Endothelial cell of umbilical vein (primary cell): ENCODE measurements around the gene NPHS1. TPM values are rescaled to one million over a fixed set of nuclear protein-coding genes. Genes with fewer than 3 reads are reported as not detected.
"Not testable (repeated sequence)": the region's sequence is repeated elsewhere in the genome, so short reads cannot be mapped to it uniquely, and the experiment has no call there.

Source experiments
- BruUV-seq: library from RNA; stranded (reverse); fragments of 400-500 nt; replicated peaks from 2 replicates; lab custom pipeline; 2021; lab: Mats Ljungman, UMichigan
- CTCF ChIA-PET: fragments of 300-600, 350-600 bp; sonication (Branson Sonifier 250); formaldehyde crosslinking; loops from one replicate; lab custom pipeline; 2021; ENCODE audit warnings: antibody characterized with exemption, inconsistent platforms; lab: Charles Lee
- POLR2A ChIA-PET: fragments of 300-600, 350-600 bp; sonication (Branson Sonifier 250); formaldehyde crosslinking; loops from one replicate; lab custom pipeline; 2021; ENCODE audit warnings: antibody characterized with exemption, inconsistent platforms; lab: Charles Lee
- DNase-seq: peaks from one replicate; pipeline ENCODE4 v3.0.0-alpha.2; 2011; ENCODE audit warnings: low read depth, low spot score
- FAIRE-seq: peaks from 2 replicates; lab custom pipeline; 2011; peaks lifted over from hg19 to GRCh38; lab: Jason Lieb, UNC
- H2AFZ ChIP-seq: 2 replicates; pipeline ENCODE4 v1.6.0; 2012; ENCODE audit warnings: low read depth, low read length, control low read depth, inconsistent platforms
- H3K27ac ChIP-seq: 2 replicates; pipeline ENCODE4 v1.5.1; 2011; ENCODE audit warnings: low read depth, mild to moderate bottlenecking, control low read depth, low read length, moderate library complexity; ENCODE audit not compliant: insufficient read depth
- H3K27me3 ChIP-seq, 2 experiments: 2 replicates each; pipeline versions ENCODE4 v1.6.0 to v1.6.1; 2011; ENCODE audit warnings: low read length in 2 of 2, mixed read lengths in 1 of 2; ENCODE audit not compliant: control insufficient read depth in 2 of 2, insufficient read depth in 2 of 2
- H3K36me3 ChIP-seq, 2 experiments: 2 replicates in 1 of 2; 3 replicates in 1 of 2; pipeline ENCODE4 v1.5.1; 2011; ENCODE audit warnings: low read length in 2 of 2, mild to moderate bottlenecking in 1 of 2, moderate library complexity in 1 of 2; ENCODE audit not compliant: control insufficient read depth in 2 of 2, insufficient read depth in 2 of 2; ENCODE audit errors: extremely low read depth in 1 of 2
- H3K4me1 ChIP-seq: 3 replicates; pipeline ENCODE4 v1.5.1; 2011; ENCODE audit warnings: mild to moderate bottlenecking, low read length; ENCODE audit not compliant: control insufficient read depth, insufficient read depth; ENCODE audit errors: extremely low read depth
- H3K4me2 ChIP-seq: 2 replicates; pipeline ENCODE4 v1.6.1; 2011; ENCODE audit warnings: low read length, control low read depth, mixed read lengths; ENCODE audit not compliant: insufficient read depth
- H3K4me3 ChIP-seq, 3 experiments: fragments of 200-600 bp in 1 of 3; sonication (generic), shearing (Covaris generic) in 1 of 3; replicated peaks in 1 of 3; 2 replicates each; pipeline ENCODE4 v1.5.1; 2011 to 2016; ENCODE audit warnings: control low read depth in 3 of 3, low read length in 3 of 3, mild to moderate bottlenecking in 2 of 3, inconsistent platforms in 1 of 3, low read depth in 1 of 3, moderate library complexity in 1 of 3; ENCODE audit not compliant: insufficient read depth in 1 of 3
- H3K79me2 ChIP-seq: 2 replicates; pipeline ENCODE4 v1.6.0; 2012; ENCODE audit warnings: low read length, inconsistent platforms; ENCODE audit not compliant: control insufficient read depth, insufficient read depth
- H3K9ac ChIP-seq: replicated peaks from 2 replicates; pipeline ENCODE3; 2011; ENCODE audit warnings: low read length, control low read depth; ENCODE audit not compliant: insufficient read depth; ENCODE audit errors: extremely low read depth
- H3K9me1 ChIP-seq: replicated peaks from 3 replicates; pipeline ENCODE4 v1.6.0; 2011; ENCODE audit warnings: mild to moderate bottlenecking, low read length; ENCODE audit not compliant: control insufficient read depth, insufficient read depth; ENCODE audit errors: extremely low read depth
- H3K9me3 ChIP-seq: replicated peaks from 2 replicates; pipeline ENCODE4 v1.5.1; 2012; ENCODE audit warnings: low read length, inconsistent platforms; ENCODE audit not compliant: control insufficient read depth, insufficient read depth
- H4K20me1 ChIP-seq: replicated peaks from 2 replicates; pipeline ENCODE3; 2011; ENCODE audit warnings: mild to moderate bottlenecking, low read length; ENCODE audit not compliant: control insufficient read depth, insufficient read depth; ENCODE audit errors: extremely low read depth
- EZH2 ChIP-seq: IDR thresholded peaks from 2 replicates; pipeline ENCODE4 v1.6.1; 2012; ENCODE audit warnings: borderline replicate concordance, low read depth, mild to moderate bottlenecking, moderate library complexity, low read length, inconsistent platforms; ENCODE audit not compliant: severe bottlenecking
- GATA2 ChIP-seq: IDR thresholded peaks from 2 replicates; pipeline ENCODE4 v1.7.0; 2011; ENCODE audit warnings: low read depth, mild to moderate bottlenecking, moderate library complexity, mixed read lengths, low read length; ENCODE audit not compliant: insufficient read length, insufficient read depth
- MAX ChIP-seq: IDR thresholded peaks from 2 replicates; pipeline ENCODE4 v1.6.1; 2011; ENCODE audit not compliant: insufficient read depth, insufficient read length
- POLR2A ChIP-seq: IDR thresholded peaks from 2 replicates; pipeline ENCODE4 v1.6.1; 2012; ENCODE audit warnings: low read depth, mild to moderate bottlenecking, control low read depth, low read length
- dilution Hi-C: fragments of 300-500 bp; cut with MboI; formaldehyde crosslinking; loops from one replicate; pipeline ENCODE4 v1.15.0; 2019; ENCODE audit warnings: low sequenced_read_pairs; ENCODE audit not compliant: extremely low pct_ligation_motif_present
- intact Hi-C: fragments of 100-400 bp; cut with micrococcal nuclease; formaldehyde crosslinking; loops from one replicate; pipeline ENCODE4 v1.10.0; 2022
- polyA plus RNA-seq, 4 experiments: library from polyadenylated mRNA; depleted of rRNA in 3 of 4; stranded (reverse) in 3 of 4; unstranded in 1 of 4; fragments of >200 nt; gene quantifications; 2 replicates each; pipeline versions ENCODE4 v1.2.1 to v1.2.3, GENCODE V29; 2011 to 2012; ENCODE audit warnings: missing spikeins in 1 of 4
- total RNA-seq: library from RNA; stranded (reverse); gene quantifications from 2 replicates; pipeline ENCODE4 v1.2.3, GENCODE V29; 2021

NPHS1 gene
- total and polyA plus RNA-seq, 2 donors (not counting 3 experiments of a cell fraction or from before 2014, with no cell fraction given): not detected

GRCh38 chr19:35797663-35798062, 54.6 kb downstream of the NPHS1 start:
- intact Hi-C loops: no loop called here
- Histone ChIP-seq H3K9ac (no peak overlapping the region), H3K4me1 (no peaks in the 10 kb centered on the region), H3K9me3 (no peaks in the 10 kb centered on the region), H4K20me1 (no peaks in the 10 kb centered on the region), H3K4me2 (no peak overlapping the region), H3K36me3 (no peaks in the 10 kb centered on the region), H3K27me3 (peaks cover 11 to 22% of the 10 kb centered on the region in 2 experiments), H3K27ac (no peak overlapping the region), H3K79me2 (no peaks in the 10 kb centered on the region), H2AFZ (peak overlapping the region; percentile 66), H3K9me1 (no peaks in the 10 kb centered on the region), H3K4me3 (no peak overlapping the region)
- CTCF ChIA-PET: interaction anchor here (1.3 to 1.5 kb wide), 2 partner anchors 22 to 31 kb away, joined by 3 to 5 read pairs; no protein-coding TSS in a partner anchor
- no peak for FAIRE-seq
- no TSS peak for BruUV-seq
- no peak for DNase-seq
- TF ChIP-seq EZH2: no peak
- TF ChIP-seq POLR2A: no peak
- no peak for TF ChIP-seq MAX
- TF ChIP-seq GATA2: no peak
- POLR2A ChIA-PET: no interaction called here
- dilution Hi-C loops: no loop called here

GRCh38 chr19:35796645-35797542, 55.4 kb downstream of the NPHS1 start:
- ChIA-PET POLR2A (no interaction called here), CTCF (no interaction called here)
- dilution Hi-C loops (no loop called here), intact Hi-C loops (no loop called here)
- DNase-seq (no peak), FAIRE-seq (no peak)
- H3K4me2 ChIP-seq: no peak overlapping the region
- no TSS peak for BruUV-seq
- H3K9me3 ChIP-seq: no peaks in the 10 kb centered on the region
- no peaks in the 10 kb centered on the region for H4K20me1 ChIP-seq
- no peaks in the 10 kb centered on the region for H3K79me2 ChIP-seq
- H3K4me3 ChIP-seq: no peak overlapping the region
- no peak overlapping the region for H3K9ac ChIP-seq
- TF ChIP-seq EZH2: no peak
- no peak for TF ChIP-seq POLR2A
- TF ChIP-seq MAX: no peak
- no peaks in the 10 kb centered on the region for H3K9me1 ChIP-seq
- peaks cover 11 to 22% of the 10 kb centered on the region in 2 experiments for H3K27me3 ChIP-seq
- no peaks in the 10 kb centered on the region for H3K4me1 ChIP-seq
- no peaks in the 10 kb centered on the region for H3K36me3 ChIP-seq
- no peak overlapping the region for H3K27ac ChIP-seq
- H2AFZ ChIP-seq: no peak overlapping the region

GRCh38 chr19:35795564-35795963, 56.7 kb downstream of the NPHS1 start:
- DNase-seq, H3K9ac ChIP-seq, H2AFZ ChIP-seq, H3K79me2 ChIP-seq, POLR2A ChIA-PET, H3K4me1 ChIP-seq, H4K20me1 ChIP-seq, FAIRE-seq, H3K9me1 ChIP-seq, intact Hi-C loops, BruUV-seq, CTCF ChIA-PET, H3K4me2 ChIP-seq, H3K36me3 ChIP-seq, H3K27ac ChIP-seq, H3K9me3 ChIP-seq, H3K4me3 ChIP-seq, dilution Hi-C loops: not testable (repeated sequence)
- H3K27me3 ChIP-seq: peaks cover 11 to 22% of the 10 kb centered on the region in 2 experiments
